ENCODE measurements around the gene KCNN3. TPM values are rescaled to one million over a fixed set of nuclear protein-coding genes. Genes with fewer than 3 reads are reported as not detected.

KCNN3 gene
- total RNA-seq, 1 donor from 2014 or later: 0.04 TPM

DNA sequence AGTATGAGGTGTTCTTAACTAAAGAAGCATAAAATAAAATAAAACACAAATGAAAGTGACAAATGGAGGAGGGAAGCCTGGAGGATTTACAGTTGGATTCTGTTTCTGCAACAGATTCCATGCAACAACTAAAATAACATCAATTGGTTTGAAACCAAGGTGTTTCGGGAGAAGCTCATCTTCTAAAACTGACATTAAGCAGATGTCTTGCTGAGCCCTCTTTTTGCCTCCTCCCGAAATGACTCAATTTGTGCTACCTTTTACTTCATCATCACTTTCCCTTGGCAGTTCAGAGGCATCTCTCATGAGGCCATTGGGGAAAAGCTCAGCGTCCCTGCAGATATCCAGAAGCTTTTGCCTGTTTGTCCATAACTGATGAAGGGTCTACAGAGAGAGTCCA, 140.5 kb downstream of the KCNN3 start:
- DNase-seq (ENCODE audit: low read depth): no peak
- no peaks in the 10 kb centered on the region for H3K36me3 ChIP-seq (ENCODE audit: control insufficient read depth, insufficient read depth, low read length)
- H3K4me3 ChIP-seq (ENCODE audit: low read depth, low read length): no peak overlapping the region
- TF ChIP-seq, protein P1, sequence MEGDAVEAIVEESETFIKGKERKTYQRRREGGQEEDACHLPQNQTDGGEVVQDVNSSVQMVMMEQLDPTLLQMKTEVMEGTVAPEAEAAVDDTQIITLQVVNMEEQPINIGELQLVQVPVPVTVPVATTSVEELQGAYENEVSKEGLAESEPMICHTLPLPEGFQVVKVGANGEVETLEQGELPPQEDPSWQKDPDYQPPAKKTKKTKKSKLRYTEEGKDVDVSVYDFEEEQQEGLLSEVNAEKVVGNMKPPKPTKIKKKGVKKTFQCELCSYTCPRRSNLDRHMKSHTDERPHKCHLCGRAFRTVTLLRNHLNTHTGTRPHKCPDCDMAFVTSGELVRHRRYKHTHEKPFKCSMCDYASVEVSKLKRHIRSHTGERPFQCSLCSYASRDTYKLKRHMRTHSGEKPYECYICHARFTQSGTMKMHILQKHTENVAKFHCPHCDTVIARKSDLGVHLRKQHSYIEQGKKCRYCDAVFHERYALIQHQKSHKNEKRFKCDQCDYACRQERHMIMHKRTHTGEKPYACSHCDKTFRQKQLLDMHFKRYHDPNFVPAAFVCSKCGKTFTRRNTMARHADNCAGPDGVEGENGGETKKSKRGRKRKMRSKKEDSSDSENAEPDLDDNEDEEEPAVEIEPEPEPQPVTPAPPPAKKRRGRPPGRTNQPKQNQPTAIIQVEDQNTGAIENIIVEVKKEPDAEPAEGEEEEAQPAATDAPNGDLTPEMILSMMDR (IDR thresholded peaks at IDR 0.05; ENCODE audit: insufficient read depth, low read length, poor library complexity, severe bottlenecking): no peak
- no peaks in the 10 kb centered on the region for H3K27me3 ChIP-seq (ENCODE audit: control insufficient read depth, insufficient read depth, low read length)

DNA sequence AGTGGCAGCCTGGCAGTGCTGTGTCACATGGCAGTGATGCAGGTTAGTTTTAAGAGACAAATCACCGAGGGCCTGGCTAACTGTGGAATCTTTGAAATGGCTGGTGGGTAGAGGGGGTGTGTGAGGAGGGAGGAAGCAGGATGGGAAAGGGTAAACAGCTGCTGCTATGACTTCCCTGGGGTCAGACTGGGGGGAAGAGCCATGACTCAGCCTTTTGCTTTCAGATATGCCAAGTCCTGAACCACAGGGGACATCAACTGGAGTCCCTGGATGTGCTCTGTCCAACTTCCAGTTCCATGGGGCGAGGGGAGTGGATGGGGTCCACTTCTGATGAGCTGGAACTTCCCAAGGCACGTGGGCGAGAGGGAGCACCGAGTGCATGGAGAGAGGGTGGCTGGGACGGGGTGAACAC, 141.0 kb downstream of the KCNN3 start:
- no peak overlapping the region for H3K4me3 ChIP-seq (ENCODE audit: low read depth, low read length)
- H3K27me3 ChIP-seq (ENCODE audit: control insufficient read depth, insufficient read depth, low read length): no peaks in the 10 kb centered on the region
- no peak for DNase-seq (ENCODE audit: low read depth)
- TF ChIP-seq, protein P1 (IDR thresholded peaks at IDR 0.05; ENCODE audit: insufficient read depth, low read length, poor library complexity, severe bottlenecking): no peak
- H3K36me3 ChIP-seq (ENCODE audit: control insufficient read depth, insufficient read depth, low read length): no peaks in the 10 kb centered on the region

DNA sequence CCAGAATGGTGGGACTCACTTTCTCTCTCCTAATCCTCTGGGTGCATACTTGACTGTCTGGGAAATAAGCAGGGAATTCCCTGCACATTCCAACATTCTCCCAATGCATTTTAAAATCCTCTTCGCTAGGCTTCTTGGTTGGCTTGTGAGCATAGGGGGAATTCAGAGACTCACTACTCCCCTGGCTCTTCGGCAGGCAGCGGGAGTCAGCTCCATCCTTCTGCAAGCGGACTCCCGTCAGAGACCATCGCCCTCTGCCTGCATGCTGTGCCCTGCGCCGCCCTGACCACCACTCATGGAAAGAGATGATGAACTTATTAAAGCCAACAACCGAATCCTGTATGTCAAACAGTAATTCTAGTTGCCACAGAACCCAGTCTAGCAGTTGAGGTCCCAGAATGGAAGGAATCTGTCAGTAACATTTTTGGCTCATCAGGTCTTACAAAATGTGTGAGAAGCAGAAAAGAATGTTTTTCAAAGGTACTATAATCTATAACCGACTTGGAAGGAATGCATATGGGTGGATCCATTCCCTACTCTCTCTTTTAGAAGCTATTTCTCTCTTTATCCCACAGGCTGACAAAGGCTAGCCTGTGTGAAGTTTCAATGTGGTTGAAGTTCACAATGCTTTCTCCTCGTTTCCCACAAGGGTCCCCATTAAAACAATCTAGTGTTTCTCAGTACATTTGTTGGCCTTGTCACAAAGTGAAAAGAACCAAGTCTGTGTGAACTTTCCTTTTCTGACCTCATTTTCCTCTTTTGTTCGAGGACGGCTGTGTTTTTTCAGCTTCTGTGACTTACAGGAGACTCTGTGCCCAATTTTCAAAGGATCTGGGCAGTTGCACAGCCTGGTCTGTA, 143.0 kb downstream of the KCNN3 start:
- no peaks in the 10 kb centered on the region for H3K36me3 ChIP-seq (ENCODE audit: control insufficient read depth, insufficient read depth, low read length)
- H3K27me3 ChIP-seq (ENCODE audit: control insufficient read depth, insufficient read depth, low read length): no peaks in the 10 kb centered on the region
- no peak for DNase-seq (ENCODE audit: low read depth)
- no peak overlapping the region for H3K4me3 ChIP-seq (ENCODE audit: low read depth, low read length)
- TF ChIP-seq, protein P1 (IDR thresholded peaks at IDR 0.05; ENCODE audit: insufficient read depth, low read length, poor library complexity, severe bottlenecking): no peak

DNA sequence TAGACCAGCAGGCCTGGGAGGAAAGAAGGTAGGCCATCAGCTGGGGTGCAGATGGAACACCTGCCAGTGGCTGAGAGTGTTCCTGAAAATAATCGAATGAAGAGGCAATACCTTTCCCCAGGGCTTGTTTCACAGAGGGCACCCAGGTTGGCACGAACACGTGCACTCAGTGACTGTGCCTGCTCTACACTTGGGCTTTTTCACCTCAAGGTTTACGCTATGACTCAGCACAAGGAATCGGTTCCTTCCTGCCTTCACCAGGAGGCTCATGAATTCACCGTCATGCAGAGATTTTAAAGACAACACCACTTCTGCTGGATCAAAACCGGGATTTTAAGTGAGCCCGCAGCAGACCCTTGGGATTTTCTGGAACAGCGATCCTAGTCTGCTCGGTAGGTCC, 143.6 kb downstream of the KCNN3 start:
- H3K4me3 ChIP-seq (ENCODE audit: low read depth, low read length): no peak overlapping the region
- H3K36me3 ChIP-seq (ENCODE audit: control insufficient read depth, insufficient read depth, low read length): no peaks in the 10 kb centered on the region
- TF ChIP-seq, protein P1 (IDR thresholded peaks at IDR 0.05; ENCODE audit: insufficient read depth, low read length, poor library complexity, severe bottlenecking): no peak
- H3K27me3 ChIP-seq (ENCODE audit: control insufficient read depth, insufficient read depth, low read length): no peaks in the 10 kb centered on the region
- no peak for DNase-seq (ENCODE audit: low read depth)

DNA sequence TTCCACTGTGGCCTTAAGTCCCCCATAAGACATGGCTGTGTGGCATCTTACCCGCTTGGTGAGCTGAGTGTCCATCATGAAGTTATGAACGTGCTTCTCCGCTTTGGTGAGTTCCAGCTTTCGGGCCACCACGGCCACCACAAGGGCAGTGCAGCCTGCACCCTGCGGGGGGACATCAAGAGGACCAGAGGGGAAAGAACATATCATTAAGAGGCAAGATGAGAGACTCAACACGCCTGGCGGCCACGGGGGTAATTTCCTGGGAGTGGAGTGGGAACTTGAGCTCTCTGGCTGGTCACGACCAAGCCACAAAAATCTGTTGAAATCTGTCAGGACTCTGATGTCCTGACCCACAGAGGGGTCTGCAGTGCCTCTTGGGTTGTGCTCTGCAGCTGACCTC, 144.2 kb downstream of the KCNN3 start:
- Histone ChIP-seq H3K36me3 (ENCODE audit: control insufficient read depth, insufficient read depth, low read length) (no peaks in the 10 kb centered on the region), H3K27me3 (ENCODE audit: control insufficient read depth, insufficient read depth, low read length) (no peaks in the 10 kb centered on the region), H3K4me3 (ENCODE audit: low read depth, low read length) (no peak overlapping the region)
- TF ChIP-seq, protein P1 (IDR thresholded peaks at IDR 0.05; ENCODE audit: insufficient read depth, low read length, poor library complexity, severe bottlenecking): no peak
- DNase-seq (ENCODE audit: low read depth): no peak

Measured in kidney epithelial cell (primary cell).